Osteoblast (primary cell): ENCODE results near the gene TRIM28. TPM values are rescaled to one million over a fixed set of nuclear protein-coding genes. Genes with fewer than 3 reads are reported as not detected.
A peak's percentile ranks its signal among the peaks of the same experiment; 100 is the strongest.

Experiments used
- DNase-seq: peaks from one replicate; pipeline ENCODE4 v3.0.0; 2011; ENCODE audit warnings: low spot score, mixed read lengths; ENCODE audit not compliant: insufficient read length; ENCODE audit errors: missing footprints
- H2AFZ ChIP-seq: 2 replicates; pipeline ENCODE4 v1.6.0; 2011; ENCODE audit warnings: mild to moderate bottlenecking, low read length
- H3K27ac ChIP-seq: 2 replicates; pipeline ENCODE4 v1.5.1; 2011; ENCODE audit warnings: mild to moderate bottlenecking, low read depth, low read length, moderate library complexity
- H3K27me3 ChIP-seq: 2 replicates; pipeline ENCODE4 v1.6.0; 2012; ENCODE audit warnings: mild to moderate bottlenecking, control low read depth, inconsistent platforms, low read length, moderate library complexity; ENCODE audit not compliant: insufficient read depth
- H3K36me3 ChIP-seq: 2 replicates; pipeline ENCODE4 v1.5.1; 2011; ENCODE audit warnings: mild to moderate bottlenecking, low read length, control low read depth, moderate library complexity; ENCODE audit not compliant: insufficient read depth
- H3K4me1 ChIP-seq: 2 replicates; pipeline ENCODE4 v1.5.1; 2011; ENCODE audit warnings: mild to moderate bottlenecking, low read length, control low read depth, moderate library complexity; ENCODE audit not compliant: insufficient read depth
- H3K4me2 ChIP-seq: 2 replicates; pipeline ENCODE4 v1.6.0; 2011; ENCODE audit warnings: mild to moderate bottlenecking, low read length; ENCODE audit not compliant: insufficient read depth
- H3K4me3 ChIP-seq: fragments of 200-600 bp; sonication (generic); 3 replicates; pipeline ENCODE4 v1.5.1; 2012; ENCODE audit warnings: mild to moderate bottlenecking, low read length, inconsistent platforms; ENCODE audit not compliant: insufficient read depth
- H3K79me2 ChIP-seq: 2 replicates; pipeline ENCODE4 v1.6.0; 2012; ENCODE audit warnings: mild to moderate bottlenecking, low read length, control low read depth, inconsistent platforms; ENCODE audit not compliant: insufficient read depth
- H3K9me3 ChIP-seq: 2 replicates; pipeline ENCODE4 v1.5.1; 2011; ENCODE audit warnings: low read depth, low read length, control low read depth
- H4K20me1 ChIP-seq: 2 replicates; pipeline ENCODE4 v1.6.0; 2012; ENCODE audit warnings: mild to moderate bottlenecking, low read length, control low read depth; ENCODE audit not compliant: insufficient read depth
- CTCF ChIP-seq: IDR thresholded peaks from 2 replicates; pipeline ENCODE4 v1.5.1; 2011; ENCODE audit warnings: mild to moderate bottlenecking, low read depth, low read length, moderate library complexity; ENCODE audit errors: extremely low read depth
- total RNA-seq: library from RNA; depleted of rRNA; stranded (reverse); fragments of >200 nt; gene quantifications from 2 replicates; pipeline ENCODE4 v1.2.3, GENCODE V29; 2012

TRIM28 gene
- total RNA-seq, 1 donor, result 224 TPM

GRCh38 chr19:58570770-58571574 lies 27.1 kb downstream of the TRIM28 start:
- no peaks in the 10 kb centered on the region for H3K27me3 ChIP-seq

GRCh38 chr19:58571575-58571947 lies 27.7 kb downstream of the TRIM28 start:
- Histone ChIP-seq H3K27ac (no peak overlapping the region), H3K4me1 (peaks cover 13% of the 10 kb centered on the region), H3K79me2 (peaks cover 16% of the 10 kb centered on the region), H3K4me2 (peak overlapping the region; percentile 90), H4K20me1 (no peaks in the 10 kb centered on the region), H3K9me3 (no peaks in the 10 kb centered on the region), H3K4me3 (no peak overlapping the region), H2AFZ (no peak overlapping the region), H3K36me3 (peaks cover 17% of the 10 kb centered on the region), H3K27me3 (no peaks in the 10 kb centered on the region)
- no peak for TF ChIP-seq CTCF
- no peak for DNase-seq

More at GRCh38 chr19:58570770-58571574, 27.1 kb downstream of the TRIM28 start:
- peak; percentile 58 for DNase-seq
- no peak overlapping the region for H3K4me2 ChIP-seq
- H3K36me3 ChIP-seq, result peaks cover 20% of the 10 kb centered on the region
- no peaks in the 10 kb centered on the region for H3K9me3 ChIP-seq
- no peak for TF ChIP-seq CTCF
- no peak overlapping the region for H2AFZ ChIP-seq
- H3K79me2 ChIP-seq, result peaks cover 14% of the 10 kb centered on the region
- H3K27ac ChIP-seq, result no peak overlapping the region
- peaks cover 13% of the 10 kb centered on the region for H3K4me1 ChIP-seq
- no peak overlapping the region for H3K4me3 ChIP-seq
- H4K20me1 ChIP-seq, result no peaks in the 10 kb centered on the region

GRCh38 chr19:58572026-58572817 lies 28.4 kb downstream of the TRIM28 start:
- H2AFZ ChIP-seq, result peak overlapping the region; percentile 89
- DNase-seq, result peak; percentile 68
- peak overlapping the region; percentile 82 for H3K4me3 ChIP-seq
- no peaks in the 10 kb centered on the region for H3K9me3 ChIP-seq
- peaks cover 12% of the 10 kb centered on the region for H3K36me3 ChIP-seq
- H3K27me3 ChIP-seq, result no peaks in the 10 kb centered on the region
- peaks cover 13% of the 10 kb centered on the region for H3K4me1 ChIP-seq
- no peaks in the 10 kb centered on the region for H4K20me1 ChIP-seq
- H3K79me2 ChIP-seq, result peaks cover 20% of the 10 kb centered on the region
- H3K27ac ChIP-seq, result peak overlapping the region; percentile 93
- TF ChIP-seq CTCF, result no peak
- H3K4me2 ChIP-seq, result peak overlapping the region; percentile 90
